Nephron (organoid): ENCODE measurements around the gene STRN3.

ENCODE experiments used
- H3K27ac Mint-ChIP-seq, 3 experiments: 2 replicates each; pipeline ENCODE4 v1.8.0; 2020; ENCODE audit warnings: mixed read lengths in 3 of 3, mild to moderate bottlenecking in 2 of 3, moderate library complexity in 1 of 3
- H3K27me3 Mint-ChIP-seq: 2 replicates; pipeline ENCODE4 v1.8.0; 2021; ENCODE audit warnings: low read depth, mild to moderate bottlenecking, moderate library complexity, mixed read lengths
- H3K36me3 Mint-ChIP-seq: 2 replicates; pipeline ENCODE4 v1.8.0; 2020; ENCODE audit warnings: low read depth, mixed read lengths
- H3K4me1 Mint-ChIP-seq: 2 replicates; pipeline ENCODE4 v1.8.0; 2020; ENCODE audit warnings: mixed read lengths
- H3K4me3 Mint-ChIP-seq, 3 experiments: 2 replicates each; pipeline ENCODE4 v1.8.0; 2020; ENCODE audit warnings: mild to moderate bottlenecking in 3 of 3, mixed read lengths in 3 of 3, moderate library complexity in 2 of 3
- H3K9me3 Mint-ChIP-seq: 2 replicates; pipeline ENCODE4 v1.8.0; 2020; ENCODE audit warnings: mixed read lengths
- CTCF ChIP-seq, 3 experiments: fragments of 200-600 bp; sonication (generic); IDR thresholded peaks; one replicate each; pipeline ENCODE4 v1.5.0; 2021; ENCODE audit warnings: antibody characterized with exemption in 3 of 3; ENCODE audit not compliant: unreplicated experiment in 3 of 3

STRN3 gene

GRCh38 chr14:31000629-31001338, 25.4 kb downstream of the STRN3 start:
- TF ChIP-seq CTCF (IDR thresholded peaks at IDR 0.05; ENCODE audit: unreplicated experiment in 3 of 3), result no peak
- Mint-ChIP-seq H3K4me3 (no peak overlapping the region), H3K4me1 (peaks cover 16% of the 10 kb centered on the region), H3K27ac (no peak overlapping the region), H3K9me3 (peaks cover 40% of the 10 kb centered on the region), H3K36me3 (peaks cover 74% of the 10 kb centered on the region), H3K27me3 (no peaks in the 10 kb centered on the region)

DNA sequence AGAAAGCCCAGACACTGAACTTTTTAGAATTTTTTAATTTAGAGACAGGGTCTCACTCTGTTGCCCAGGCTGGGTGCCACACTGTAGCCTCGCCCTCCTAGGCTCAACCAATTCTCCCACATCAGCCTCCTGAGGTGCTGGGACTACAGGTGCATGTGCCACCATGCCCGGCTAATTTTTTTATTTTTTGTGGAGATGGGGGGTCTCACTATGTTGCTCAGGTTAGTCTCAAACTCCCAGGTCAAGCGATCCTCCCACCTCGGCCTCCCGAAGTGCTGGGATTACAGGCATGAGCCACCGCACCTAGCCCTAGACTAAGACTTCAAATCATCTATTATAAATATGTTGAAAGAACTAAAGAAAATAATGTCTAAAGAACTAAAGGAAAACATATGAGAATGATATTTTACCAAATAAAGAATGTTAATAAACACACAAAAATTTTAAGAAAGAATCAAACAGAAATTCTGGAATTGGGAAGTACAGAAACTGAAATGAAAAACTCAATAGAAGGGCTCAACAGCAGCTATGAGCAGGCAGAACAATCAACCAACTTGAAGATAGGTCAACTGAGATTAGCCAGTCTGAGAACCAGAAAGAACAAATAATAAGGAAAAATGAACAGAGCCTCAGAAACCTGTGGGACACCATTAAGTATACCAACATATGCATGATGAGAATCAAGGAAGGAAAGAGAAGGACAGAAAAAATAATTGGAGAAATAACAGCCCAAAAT, 27.0 kb downstream of the STRN3 start:
- Mint-ChIP-seq H3K27me3 (no peaks in the 10 kb centered on the region), H3K4me1 (peaks cover 26% of the 10 kb centered on the region), H3K9me3 (peaks cover 40% of the 10 kb centered on the region), H3K4me3 (no peak overlapping the region), H3K27ac (no peak overlapping the region), H3K36me3 (peaks cover 65% of the 10 kb centered on the region)
- TF ChIP-seq CTCF (IDR thresholded peaks at IDR 0.05; ENCODE audit: unreplicated experiment in 3 of 3), result no peak

- H3K4me1 Mint-ChIP-seq, result peaks cover 26% of the 10 kb centered on the region
Observed at GRCh38 chr14:30998100-30998706, 28.0 kb downstream of the STRN3 start.

DNA sequence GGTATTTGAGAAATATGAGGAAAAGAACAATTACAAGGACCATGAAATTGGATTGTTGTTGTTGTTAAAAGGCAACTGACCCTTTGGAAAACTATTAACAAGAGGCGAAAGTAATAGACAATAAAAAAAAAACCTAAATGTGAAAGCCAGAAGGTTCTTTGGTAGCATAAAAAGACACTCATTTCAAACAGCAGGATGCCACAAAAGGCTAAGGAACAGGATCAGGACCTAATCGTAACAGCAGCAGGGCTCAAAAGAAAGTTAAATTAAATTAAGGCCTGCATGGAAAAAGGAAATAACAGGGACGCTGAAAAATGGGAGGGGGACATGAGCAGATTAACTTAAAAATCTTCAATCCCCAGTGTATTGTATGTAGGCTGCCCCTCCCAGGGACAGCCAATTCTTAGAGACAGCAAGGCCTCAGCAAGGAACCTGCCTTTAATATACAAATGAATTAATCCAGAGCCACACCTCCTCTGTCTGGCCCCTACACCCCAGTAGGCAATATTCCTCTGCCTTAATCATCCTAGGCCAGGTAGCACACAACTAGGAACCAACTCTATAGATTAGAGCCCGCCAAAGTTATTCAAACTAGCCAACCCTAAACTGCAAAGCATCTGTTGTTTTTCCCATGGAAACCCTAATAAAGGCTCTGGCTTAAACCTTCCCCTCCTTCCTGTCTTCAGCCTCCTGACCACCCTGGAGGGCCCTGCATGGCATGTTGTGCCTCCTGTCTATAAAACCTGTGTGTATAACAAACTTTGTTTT, 29.1 kb downstream of the STRN3 start:
- peaks cover 53% of the 10 kb centered on the region for H3K36me3 Mint-ChIP-seq
- no peak for TF ChIP-seq CTCF (IDR thresholded peaks at IDR 0.05; ENCODE audit: unreplicated experiment in 3 of 3)
- H3K4me1 Mint-ChIP-seq, result peaks cover 26% of the 10 kb centered on the region
- H3K27ac Mint-ChIP-seq, result no peak overlapping the region
- H3K27me3 Mint-ChIP-seq, result no peaks in the 10 kb centered on the region
- no peak overlapping the region for H3K4me3 Mint-ChIP-seq
- H3K9me3 Mint-ChIP-seq, result peaks cover 40% of the 10 kb centered on the region

More at GRCh38 chr14:30998100-30998706, 28.0 kb downstream of the STRN3 start:
- Mint-ChIP-seq H3K27me3 (no peaks in the 10 kb centered on the region), H3K4me3 (no peak overlapping the region), H3K36me3 (peaks cover 61% of the 10 kb centered on the region), H3K9me3 (peaks cover 40% of the 10 kb centered on the region), H3K27ac (no peak overlapping the region)
- TF ChIP-seq CTCF (IDR thresholded peaks at IDR 0.05; ENCODE audit: unreplicated experiment in 3 of 3), result no peak

DNA sequence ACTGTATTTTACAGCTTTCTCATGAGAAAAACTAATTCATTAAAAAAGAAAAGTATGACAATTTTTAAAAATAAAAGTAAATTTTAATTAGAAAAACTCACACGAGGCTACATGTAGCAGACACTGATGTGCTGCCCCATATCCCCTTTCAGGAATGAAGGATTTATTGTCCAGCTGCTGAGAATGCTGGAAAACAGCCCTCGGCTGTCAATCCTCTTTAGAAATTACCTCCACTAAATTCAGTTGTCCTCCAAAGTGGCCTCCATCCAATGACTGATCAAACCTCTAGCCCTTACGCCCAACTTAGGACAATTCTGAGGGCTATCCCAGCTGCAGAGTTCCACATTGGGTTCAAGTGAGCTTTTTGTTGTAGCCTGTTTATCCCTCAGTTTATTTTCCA, 30.5 kb downstream of the STRN3 start:
- TF ChIP-seq CTCF (IDR thresholded peaks at IDR 0.05; ENCODE audit: unreplicated experiment in 3 of 3), result no peak
- peaks cover 36% of the 10 kb centered on the region for H3K4me1 Mint-ChIP-seq
- peaks cover 41% of the 10 kb centered on the region for H3K36me3 Mint-ChIP-seq
- H3K4me3 Mint-ChIP-seq, result no peak overlapping the region
- no peaks in the 10 kb centered on the region for H3K27me3 Mint-ChIP-seq
- peaks cover 34% of the 10 kb centered on the region for H3K9me3 Mint-ChIP-seq
- H3K27ac Mint-ChIP-seq, result peak overlapping the region; percentile 34 to 76 (median 51)
